HEK293T (cell line): ENCODE data around the gene AKT2.

Experiments used
- CTCF ChIA-PET: fragments of 350-600 bp; formaldehyde crosslinking; extraction: SDS; loops from one replicate; lab custom pipeline; 2021; ENCODE audit warnings: antibody characterized with exemption, inconsistent platforms; lab: Yijun Ruan, JAX
- POLR2A ChIA-PET: fragments of 350-600 bp; formaldehyde crosslinking; extraction: SDS; loops from one replicate; lab custom pipeline; 2020; ENCODE audit warnings: antibody characterized with exemption, inconsistent platforms; lab: Yijun Ruan, JAX
- DNase-seq: peaks from one replicate; pipeline ENCODE4 v3.0.0; 2012; ENCODE audit warnings: mixed read lengths; ENCODE audit errors: extremely low spot score
- ARNT ChIP-seq: fragments of 450-650 bp; IDR thresholded peaks from 2 replicates; pipeline ENCODE4 v1.6.1; 2017; ENCODE audit warnings: mild to moderate bottlenecking
- BHLHE40 ChIP-seq: fragments of 450-650 bp; IDR thresholded peaks from 2 replicates; pipeline ENCODE4 v1.6.1; 2016; ENCODE audit warnings: mild to moderate bottlenecking, moderate library complexity, borderline replicate concordance
- CTBP1 ChIP-seq: fragments of 450-650 bp; IDR thresholded peaks from 2 replicates; pipeline ENCODE4 v1.6.1; 2016; ENCODE audit warnings: borderline replicate concordance
- ELF4 ChIP-seq: fragments of 450-650 bp; IDR thresholded peaks from 2 replicates; pipeline ENCODE4 v1.6.1; 2017; ENCODE audit warnings: antibody characterized with exemption
- FOXA1 ChIP-seq: fragments of 450-650 bp; IDR thresholded peaks from 2 replicates; pipeline ENCODE4 v1.6.1; 2016; ENCODE audit warnings: mild to moderate bottlenecking
- FOXK2 ChIP-seq: fragments of 450-650 bp; IDR thresholded peaks from 2 replicates; pipeline ENCODE4 v1.6.1; 2016; ENCODE audit warnings: mild to moderate bottlenecking
- FOXM1 ChIP-seq: fragments of 450-650 bp; IDR thresholded peaks from 2 replicates; pipeline ENCODE4 v1.6.1; 2017; ENCODE audit warnings: mild to moderate bottlenecking, borderline replicate concordance
- HDGF ChIP-seq: fragments of 450-650 bp; IDR thresholded peaks from 2 replicates; pipeline ENCODE4 v1.6.1; 2017; ENCODE audit warnings: antibody characterized with exemption, borderline replicate concordance
- L3MBTL2 ChIP-seq: fragments of 450-650 bp; conservative IDR thresholded peaks from 2 replicates; pipeline ENCODE4 v1.6.1; 2016; ENCODE audit warnings: mild to moderate bottlenecking
- LEF1 ChIP-seq: fragments of 450-650 bp; IDR thresholded peaks from 2 replicates; pipeline ENCODE4 v1.6.1; 2017; ENCODE audit warnings: mild to moderate bottlenecking, borderline replicate concordance
- NFRKB ChIP-seq: fragments of 450-650 bp; IDR thresholded peaks from 2 replicates; pipeline ENCODE4 v1.6.1; 2016; ENCODE audit warnings: mild to moderate bottlenecking, moderate library complexity
- SP1 ChIP-seq: fragments of 450-650 bp; IDR thresholded peaks from 2 replicates; pipeline ENCODE4 v1.6.1; 2017
- SUZ12 ChIP-seq: fragments of 450-650 bp; IDR thresholded peaks from 2 replicates; pipeline ENCODE4 v1.6.1; 2016; ENCODE audit warnings: mild to moderate bottlenecking
- TARDBP ChIP-seq: fragments of 450-650 bp; IDR thresholded peaks from 2 replicates; pipeline ENCODE4 v1.6.1; 2016
- ZNF384 ChIP-seq: fragments of 450-650 bp; IDR thresholded peaks from 2 replicates; pipeline ENCODE4 v1.6.1; 2016
- TF ChIP-seq, protein P1 (sequence below): fragments of 450-650 bp; IDR thresholded peaks from 2 replicates; pipeline ENCODE4 v1.6.1; 2016

The AKT2 gene

DNA sequence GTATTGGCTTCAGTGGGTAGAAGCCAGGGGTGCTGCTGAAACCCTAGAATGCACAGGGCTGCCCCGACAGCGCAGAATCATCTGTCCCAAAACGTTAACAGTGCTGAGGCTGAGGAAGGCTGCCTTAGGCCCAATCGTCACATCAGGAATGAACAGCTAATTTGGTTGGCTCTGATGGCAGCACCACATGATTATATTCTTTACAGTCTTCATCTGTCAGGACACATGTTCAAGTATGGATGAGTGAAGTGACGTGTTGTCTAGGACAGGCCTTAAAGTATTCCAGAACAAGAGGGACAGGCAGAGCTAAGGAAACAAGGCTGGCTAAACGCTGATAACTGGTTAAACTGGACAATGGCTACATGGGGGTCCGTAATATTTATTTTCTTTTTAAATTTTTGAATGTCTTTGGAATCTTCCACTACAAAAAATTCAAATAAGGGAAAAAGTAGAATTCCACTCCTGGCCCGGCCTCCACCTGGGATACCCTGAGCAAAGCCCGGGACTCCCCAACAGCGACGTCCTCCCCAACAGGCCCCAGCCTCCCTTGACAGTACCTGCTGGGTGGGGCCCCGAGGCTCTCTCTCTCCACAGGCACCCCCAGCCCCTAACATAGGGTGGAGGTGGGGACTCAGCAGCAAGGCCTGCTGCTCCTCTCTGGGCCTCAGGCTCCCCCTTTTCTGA is 43.9 kb downstream of the AKT2 start:
- ChIA-PET POLR2A (no interaction called here), CTCF (no interaction called here)
- TF ChIP-seq CTBP1: no peak
- TF ChIP-seq, protein P1, sequence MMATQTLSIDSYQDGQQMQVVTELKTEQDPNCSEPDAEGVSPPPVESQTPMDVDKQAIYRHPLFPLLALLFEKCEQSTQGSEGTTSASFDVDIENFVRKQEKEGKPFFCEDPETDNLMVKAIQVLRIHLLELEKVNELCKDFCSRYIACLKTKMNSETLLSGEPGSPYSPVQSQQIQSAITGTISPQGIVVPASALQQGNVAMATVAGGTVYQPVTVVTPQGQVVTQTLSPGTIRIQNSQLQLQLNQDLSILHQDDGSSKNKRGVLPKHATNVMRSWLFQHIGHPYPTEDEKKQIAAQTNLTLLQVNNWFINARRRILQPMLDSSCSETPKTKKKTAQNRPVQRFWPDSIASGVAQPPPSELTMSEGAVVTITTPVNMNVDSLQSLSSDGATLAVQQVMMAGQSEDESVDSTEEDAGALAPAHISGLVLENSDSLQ: no peak
- DNase-seq: no peak

GRCh38 chr19:40240332-40240731 is 44.8 kb downstream of the AKT2 start:
- POLR2A ChIA-PET: no interaction called here
- DNase-seq: no peak
- TF ChIP-seq FOXA1 (no peak), SP1 (no peak), ZNF384 (no peak), FOXK2 (no peak), LEF1 (no peak), NFRKB (no peak), HDGF (no peak), TARDBP (no peak), BHLHE40 (no peak), L3MBTL2 (no peak), ELF4 (no peak), ARNT (no peak), FOXM1 (no peak)
- TF ChIP-seq, protein P1: no peak
- CTCF ChIA-PET: no interaction called here

GRCh38 chr19:40239415-40240226 is 45.5 kb downstream of the AKT2 start:
- TF ChIP-seq LEF1: no peak
- TF ChIP-seq CTBP1: no peak
- TF ChIP-seq ZNF384: no peak
- no peak for TF ChIP-seq BHLHE40
- no peak for TF ChIP-seq SP1
- TF ChIP-seq HDGF: no peak
- no peak for TF ChIP-seq ELF4
- TF ChIP-seq FOXK2: no peak
- no peak for TF ChIP-seq NFRKB
- no peak for TF ChIP-seq SUZ12
- TF ChIP-seq FOXA1: no peak
- TF ChIP-seq TARDBP: no peak
- TF ChIP-seq ARNT: no peak
- TF ChIP-seq FOXM1: no peak
- TF ChIP-seq L3MBTL2: no peak
- CTCF ChIA-PET: no interaction called here
- POLR2A ChIA-PET: no interaction called here
- no peak for DNase-seq

DNA sequence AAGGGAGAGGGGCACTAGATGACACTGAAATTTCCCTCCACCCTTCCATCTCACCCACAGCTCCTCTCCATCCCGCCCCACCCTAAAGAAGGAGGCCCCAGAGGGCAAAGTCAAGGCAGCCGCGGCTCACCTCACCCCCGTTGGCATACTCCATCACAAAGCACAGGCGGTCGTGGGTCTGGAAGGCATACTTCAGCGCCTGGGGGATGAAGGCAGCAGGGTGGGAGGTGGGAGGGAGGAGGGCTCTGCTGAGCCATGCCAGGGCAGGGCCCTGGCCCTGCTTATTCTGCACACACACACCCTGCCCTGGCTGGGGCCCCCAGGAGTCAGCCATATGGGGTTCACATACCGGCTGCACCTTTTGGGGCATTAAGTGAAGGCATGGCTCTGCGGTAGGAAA is 46.4 kb downstream of the AKT2 start:
- TF ChIP-seq ZNF384: no peak
- TF ChIP-seq SUZ12: no peak
- TF ChIP-seq, protein P1: no peak
- TF ChIP-seq HDGF: no peak
- no peak for TF ChIP-seq NFRKB
- no peak for TF ChIP-seq LEF1
- no peak for TF ChIP-seq CTBP1
- no peak for TF ChIP-seq BHLHE40
- TF ChIP-seq TARDBP: no peak
- TF ChIP-seq ARNT: no peak
- TF ChIP-seq L3MBTL2: no peak
- no peak for TF ChIP-seq ELF4
- TF ChIP-seq FOXM1: no peak
- TF ChIP-seq FOXA1: no peak
- TF ChIP-seq SP1: no peak
- TF ChIP-seq FOXK2: no peak
- DNase-seq: no peak
- POLR2A ChIA-PET: no interaction called here
- CTCF ChIA-PET: no interaction called here

DNA sequence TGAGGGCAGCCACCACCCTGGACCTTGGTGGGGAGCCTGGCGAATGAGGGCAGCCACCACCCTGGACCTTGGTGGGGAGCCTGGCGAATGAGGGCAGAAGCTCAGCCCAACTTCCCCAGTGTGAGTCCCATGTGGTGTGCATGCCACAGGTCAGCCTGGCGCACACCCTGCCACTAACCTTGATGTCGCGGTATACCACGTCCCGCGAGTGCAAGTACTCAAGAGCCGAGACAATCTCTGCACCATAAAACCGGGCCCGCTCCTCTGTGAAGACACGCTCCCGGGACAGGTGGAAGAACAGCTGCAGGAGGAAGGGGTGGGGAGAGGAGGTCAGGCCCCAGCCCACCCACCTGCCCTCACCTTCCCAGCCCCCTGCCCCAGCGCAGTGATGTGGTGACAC is 47.4 kb downstream of the AKT2 start:
- no peak for DNase-seq
- TF ChIP-seq CTBP1: no peak
- no peak for TF ChIP-seq L3MBTL2
- TF ChIP-seq FOXA1: no peak
- TF ChIP-seq ELF4: no peak
- no peak for TF ChIP-seq FOXK2
- TF ChIP-seq SUZ12: no peak
- ChIA-PET CTCF (no interaction called here), POLR2A (no interaction called here)

DNA sequence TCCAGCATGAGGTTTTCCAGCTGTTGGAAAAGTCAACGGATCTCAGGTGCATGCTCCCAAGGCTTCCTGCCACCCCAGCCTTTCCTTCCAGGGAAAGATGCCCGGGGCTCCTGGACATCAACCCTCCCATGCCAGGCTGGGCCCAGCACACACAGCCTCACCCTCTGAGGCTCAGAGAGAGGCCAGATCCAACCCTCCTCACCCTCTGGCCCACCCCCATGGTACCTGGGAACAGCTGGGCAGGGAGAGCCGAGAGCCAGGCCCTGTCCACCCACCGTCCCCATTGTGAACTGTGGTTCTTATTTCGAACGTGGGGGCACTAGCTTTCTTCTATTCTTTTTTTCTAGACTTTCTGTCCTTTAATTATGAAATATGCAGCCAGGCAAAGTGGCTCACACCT is 48.8 kb downstream of the AKT2 start:
- DNase-seq: no peak
- no peak for TF ChIP-seq L3MBTL2
- TF ChIP-seq ARNT: no peak
- no peak for TF ChIP-seq CTBP1
- no peak for TF ChIP-seq FOXM1
- no peak for TF ChIP-seq NFRKB
- ChIA-PET CTCF (no interaction called here), POLR2A (interaction anchor here (1.1 kb wide), 1 partner anchor 9 kb away, joined by 3 read pairs; no protein-coding TSS in a partner anchor)
